ENCODE data around the gene MRPS18A.

Gene MRPS18A

GRCh38 chr6:43630980-43631619, 56.5 kb downstream of the MRPS18A start:
- DNase-seq: no peak

- DNase-seq: peak; percentile 98
Observed at GRCh38 chr6:43629505-43630300, 57.9 kb downstream of the MRPS18A start.

DNA sequence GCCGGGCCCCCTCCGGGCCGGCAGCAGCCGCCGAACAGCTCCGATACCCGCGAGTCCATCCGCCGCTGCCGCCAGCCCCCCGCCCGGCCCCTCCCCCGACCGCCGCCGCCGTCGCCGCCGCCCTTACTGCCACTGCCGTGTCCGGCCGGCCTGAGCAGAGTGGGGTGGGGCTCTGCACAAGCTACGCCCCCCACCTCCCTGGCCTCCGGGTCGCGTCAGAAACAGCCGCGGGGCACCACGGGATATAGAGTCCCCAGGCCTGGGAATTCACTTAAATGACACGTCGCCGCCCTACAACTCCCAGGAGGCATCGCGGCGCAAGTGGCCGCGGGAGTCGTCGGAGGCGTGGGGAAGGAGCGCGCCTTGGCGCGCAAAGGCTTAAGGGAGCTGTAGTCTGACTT, 58.5 kb downstream of the MRPS18A start, which contains the start of gene GTPBP2:
GTPBP2 (minus strand) TSS at position 161 of the 401 bp plus-strand sequence; CDS start at position 59, 102 bp downstream.
- DNase-seq: peak; percentile 99

- peak; percentile 84 for DNase-seq
Observed at GRCh38 chr6:43628393-43629103, 59.0 kb downstream of the MRPS18A start.

DNA sequence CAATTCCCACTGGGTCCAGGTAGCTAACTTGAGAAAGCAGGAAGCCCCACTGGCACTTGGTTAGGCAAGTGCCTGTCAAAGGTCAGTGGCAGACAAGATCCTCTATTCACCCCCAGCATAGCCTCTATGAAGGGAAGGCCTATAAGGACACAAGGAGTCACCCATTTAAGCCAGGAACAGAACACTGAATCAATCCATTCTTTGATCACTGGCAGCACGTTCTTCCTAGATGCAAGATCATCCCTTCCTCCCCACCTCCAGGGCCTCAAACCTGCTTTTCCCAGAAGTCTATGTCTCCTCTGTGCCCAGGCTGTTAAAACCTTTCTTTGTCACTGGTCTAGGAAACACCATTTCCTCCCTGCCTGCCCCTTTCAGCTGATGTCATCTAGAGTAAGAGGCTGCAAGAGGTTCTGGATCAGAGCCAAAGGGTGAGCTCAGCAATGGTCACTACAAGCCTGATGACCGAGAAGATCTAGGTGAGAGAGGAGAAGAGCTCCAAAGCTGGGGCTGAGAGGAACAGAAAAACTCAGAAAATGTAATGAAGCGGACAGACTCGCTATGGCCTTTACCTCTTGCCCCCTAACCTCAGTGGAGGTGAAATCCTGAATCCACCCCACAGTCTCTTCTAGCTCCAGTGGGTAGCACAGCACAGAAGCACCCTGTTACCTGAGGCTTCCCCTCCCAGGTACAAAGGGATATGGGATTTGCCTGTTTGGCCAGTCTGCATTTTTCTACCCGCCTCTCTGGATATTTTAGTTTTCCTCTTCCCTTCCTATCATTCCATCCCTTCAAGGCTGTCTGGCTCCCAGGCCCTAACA, 60.4 kb downstream of the MRPS18A start:
- peak; percentile 42 for DNase-seq

- no peak for DNase-seq
Observed at GRCh38 chr6:43625393-43625992, 62.1 kb downstream of the MRPS18A start.

GRCh38 chr6:43624786-43625288, 62.8 kb downstream of the MRPS18A start:
- DNase-seq: no peak

GRCh38 chr6:43623880-43624785, 63.5 kb downstream of the MRPS18A start:
- no peak for DNase-seq

DNA sequence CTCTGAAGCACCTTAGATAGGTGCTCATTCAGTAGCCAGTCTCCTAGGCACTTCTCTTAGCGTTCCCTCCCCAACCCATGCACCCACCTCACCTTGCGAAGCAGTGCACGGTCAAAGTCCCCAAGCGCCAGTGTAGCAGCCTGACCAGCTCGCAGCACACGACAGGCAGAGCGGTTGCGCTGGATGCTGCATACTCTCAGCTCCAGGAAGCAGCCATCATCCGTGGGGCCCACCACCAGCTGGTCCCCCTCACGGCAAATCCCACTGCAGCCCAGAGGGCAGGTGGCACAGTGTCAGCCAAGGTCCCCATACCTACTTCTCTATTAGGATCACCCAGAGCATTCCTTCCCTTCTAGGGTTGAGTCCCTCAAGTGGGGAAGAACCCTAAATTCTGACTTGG, 65.0 kb downstream of the MRPS18A start:
- no peak for DNase-seq

DNA sequence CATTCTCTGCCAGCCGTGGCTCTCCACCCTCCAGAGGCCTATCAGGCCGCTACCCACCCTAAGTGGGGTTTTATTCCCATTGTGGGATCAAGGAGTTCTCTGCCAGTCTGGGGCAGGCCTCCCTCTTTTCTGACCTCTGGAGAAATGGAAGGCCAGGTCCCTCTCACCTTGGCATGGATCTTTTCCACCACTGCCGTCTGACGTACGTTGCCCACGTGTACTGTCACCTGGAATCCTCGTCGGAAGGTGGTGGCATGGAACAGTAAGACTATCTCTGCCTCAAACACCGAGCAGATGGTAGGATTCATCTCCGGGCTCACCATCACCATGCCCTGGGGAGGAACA, 65.8 kb downstream of the MRPS18A start:
- DNase-seq: no peak

Data from eye (tissue), 1 donor.